ENCODE data around the gene SH2D5. TPM values are rescaled to one million over a fixed set of nuclear protein-coding genes. Genes with fewer than 3 reads are reported as not detected.

The SH2D5 gene
- total and polyA plus RNA-seq, 12 donors, result 0.15 to 6.4 (median 0.20) TPM; not detected in 8

- DNase-seq (no peak), ATAC-seq (no peak)
- WGBS, 2 donors, result 89% methylated on average over 6 of the region's 6 CpGs
- intact Hi-C loops (cut with DNase I), result no loop called here
- Histone ChIP-seq H3K27me3 (peaks cover 0 to 33% (median 17%) of the 10 kb centered on the region in 7 donors), H3K27ac (no peak overlapping the region), H3K4me1 (peaks cover 0 to 3% (median 2%) of the 10 kb centered on the region in 9 donors), H3K4me3 (no peak overlapping the region), H3K36me3 (no peaks in the 10 kb centered on the region), H3K9me3 (no peaks in the 10 kb centered on the region)
- TF ChIP-seq CTCF (IDR thresholded peaks at IDR 0.05), result no peak
Observed at GRCh38 chr1:20712215-20712577, 20.3 kb downstream of the SH2D5 start.

- H3K9me3 ChIP-seq, result no peaks in the 10 kb centered on the region
- intact Hi-C loops (cut with DNase I), result no loop called here
- peaks cover 0 to 26% (median 11%) of the 10 kb centered on the region in 7 donors for H3K27me3 ChIP-seq
- H3K27ac ChIP-seq, result no peak overlapping the region
- no peak for ATAC-seq
- H3K4me3 ChIP-seq, result no peak overlapping the region
- TF ChIP-seq CTCF (IDR thresholded peaks at IDR 0.05), result no peak
- 75 to 81% methylated on average over 29 of the region's 29 CpGs for WGBS, 2 donors
- H3K4me1 ChIP-seq, result no peaks in the 10 kb centered on the region
- no peak for DNase-seq
- H3K36me3 ChIP-seq, result no peaks in the 10 kb centered on the region
Observed at GRCh38 chr1:20711285-20712214, 21.0 kb downstream of the SH2D5 start.

- Histone ChIP-seq H3K9me3 (no peaks in the 10 kb centered on the region), H3K36me3 (no peaks in the 10 kb centered on the region), H3K4me1 (no peaks in the 10 kb centered on the region), H3K27ac (no peak overlapping the region), H3K4me3 (no peak overlapping the region), H3K27me3 (peaks cover 0 to 18% (median 5%) of the 10 kb centered on the region in 7 donors)
- ATAC-seq (no peak), DNase-seq (no peak)
- no peak for TF ChIP-seq CTCF (IDR thresholded peaks at IDR 0.05)
- intact Hi-C loops (cut with DNase I), result no loop called here
- 65 to 70% methylated on average over 18 of the region's 18 CpGs for WGBS, 2 donors
Observed at GRCh38 chr1:20710469-20711284, 21.8 kb downstream of the SH2D5 start.

- Histone ChIP-seq H3K9me3 (no peaks in the 10 kb centered on the region), H3K27me3 (peaks cover 0 to 10% (median 2%) of the 10 kb centered on the region in 7 donors), H3K36me3 (no peaks in the 10 kb centered on the region), H3K4me1 (no peaks in the 10 kb centered on the region), H3K27ac (no peak overlapping the region), H3K4me3 (no peak overlapping the region)
- intact Hi-C loops (cut with DNase I), result loop anchor here in 1 of 10 donors (5.0 kb wide), 1 partner anchor 47 kb away; no protein-coding TSS in a partner anchor
- TF ChIP-seq CTCF (IDR thresholded peaks at IDR 0.05), result no peak
- ATAC-seq (peak in 1 of 8 donors; percentile 28), DNase-seq (no peak)
- 97 to 98% methylated on average over 3 of the region's 3 CpGs for WGBS, 2 donors
Observed at GRCh38 chr1:20709868-20710267, 22.6 kb downstream of the SH2D5 start.
